Upper lobe of left lung (tissue), 6 donors: ENCODE data around the gene C22orf42. TPM values are rescaled to one million over a fixed set of nuclear protein-coding genes. Genes with fewer than 3 reads are reported as not detected.

ENCODE experiments used
- ATAC-seq, 2 donors: fragments of 200-7000 bp; cut with Tn5 transposase; one replicate each; pipeline ENCODE4 v1.9.1; 2022; ENCODE audit warnings: mild to moderate bottlenecking in 2 of 2, moderate library complexity in 2 of 2; ENCODE audit not compliant: low FRiP score in 2 of 2
- DNase-seq, 2 donors: peaks; one replicate each; pipeline ENCODE4 v3.0.0-alpha.2; 2019 to 2020
- H3K27ac ChIP-seq, 4 donors: fragments of 200-600 bp; sonication (generic); one replicate each; pipeline ENCODE4 v1.5.1; 2016 to 2019
- H3K27me3 ChIP-seq, 4 donors: fragments of 200-600 bp; sonication (generic); one replicate each; pipeline ENCODE4 v1.5.1; 2017 to 2019
- H3K36me3 ChIP-seq, 4 donors: fragments of 200-600 bp; sonication (generic); one replicate each; pipeline ENCODE4 v1.5.1; 2016 to 2019
- H3K4me1 ChIP-seq, 4 donors: fragments of 200-600 bp; sonication (generic); one replicate each; pipeline ENCODE4 v1.5.1; 2018 to 2019
- H3K4me3 ChIP-seq, 4 donors: fragments of 200-600 bp; sonication (generic); one replicate each; pipeline ENCODE4 v1.5.1; 2017 to 2019; ENCODE audit warnings: mild to moderate bottlenecking in 2 of 4, moderate library complexity in 1 of 4
- H3K9me3 ChIP-seq, 4 donors: fragments of 200-600 bp; sonication (generic); one replicate each; pipeline ENCODE4 v1.5.1; 2018 to 2019
- CTCF ChIP-seq, 6 experiments: fragments of 450-650 bp in 4 of 6; fragments of 200-600 bp in 2 of 6; sonication (generic) in 2 of 6; IDR thresholded peaks; one replicate each; pipeline ENCODE4 v1.5.1; 2016 to 2019; ENCODE audit warnings: antibody characterized with exemption in 6 of 6
- EP300 ChIP-seq, 4 donors: sonication (generic); formaldehyde crosslinking; IDR thresholded peaks; one replicate each; pipeline ENCODE4 v1.5.1; 2017; ENCODE audit warnings: antibody characterized with exemption in 4 of 4, control low read depth in 2 of 4
- POLR2A ChIP-seq, 4 donors: fragments of 450-650 bp; IDR thresholded peaks; one replicate each; pipeline ENCODE4 v1.5.1; 2016 to 2017; ENCODE audit warnings: antibody characterized with exemption in 4 of 4, mild to moderate bottlenecking in 2 of 4
- POLR2AphosphoS5 ChIP-seq, 2 donors: sonication (generic); formaldehyde crosslinking; IDR thresholded peaks; one replicate each; pipeline ENCODE4 v1.5.1; 2017; ENCODE audit warnings: antibody characterized with exemption in 2 of 2
- WGBS, 2 donors: methylation state at CpG; one replicate each; pipeline ENCODE4 v1.1.5; 2017 to 2018; 5-methylcytosine and 5-hydroxymethylcytosine counted together
- total RNA-seq, 6 donors: library from RNA; depleted of rRNA in 4 of 6; stranded (reverse); fragments of >200 nt in 4 of 6; gene quantifications; one replicate each; pipeline versions ENCODE4 v1.1.0 to v1.2.1, GENCODE V29; 2016 to 2021
- donor health status: DM: no; HTN: no; CAD: no; lungs with moderate emphysema.
- donor health status: DM: no; HTN: yes; CAD: no; lungs with severe emphysema.

Gene C22orf42
- total RNA-seq, 6 donors from 2014 or later = not detected

GRCh38 chr22:32203181-32204039 is 44.3 kb upstream of the C22orf42 start:
- DNase-seq = peak in 1 of 2 donors; percentile 72
- 30 to 68% methylated on average over 17 to 43 of the region's 53 CpGs for WGBS, 2 donors
- no peak overlapping the region for H3K27ac ChIP-seq
- peaks cover 13 to 44% (median 17%) of the 10 kb centered on the region in 4 donors for H3K4me1 ChIP-seq
- peak overlapping the region in 3 of 4 donors; percentile 25 to 37 (median 33) for H3K4me3 ChIP-seq
- ATAC-seq = peak in 1 of 2 donors; percentile 13
- peaks cover 0 to 19% (median 6%) of the 10 kb centered on the region in 4 donors for H3K27me3 ChIP-seq
- no peak for TF ChIP-seq CTCF (IDR thresholded peaks at IDR 0.05)
- TF ChIP-seq EP300 (IDR thresholded peaks at IDR 0.05) = no peak
- TF ChIP-seq POLR2A (IDR thresholded peaks at IDR 0.05) = no peak
- TF ChIP-seq POLR2AphosphoS5 (IDR thresholded peaks at IDR 0.05) = no peak
- H3K36me3 ChIP-seq = no peaks in the 10 kb centered on the region
- H3K9me3 ChIP-seq = no peaks in the 10 kb centered on the region

- ATAC-seq (peak; percentile 27 to 69), DNase-seq (peak; percentile 74 to 84)
- 1 to 17% methylated on average over 14 to 26 of the region's 29 CpGs for WGBS, 2 donors
- TF ChIP-seq CTCF (IDR thresholded peaks at IDR 0.05) (peak; percentile 35 to 81 (median 69)), POLR2A (IDR thresholded peaks at IDR 0.05) (no peak), EP300 (IDR thresholded peaks at IDR 0.05) (no peak)
- peaks cover 0 to 19% (median 6%) of the 10 kb centered on the region in 4 donors for H3K27me3 ChIP-seq
- H3K36me3 ChIP-seq = no peaks in the 10 kb centered on the region
- peaks cover 13 to 44% (median 17%) of the 10 kb centered on the region in 4 donors for H3K4me1 ChIP-seq
- no peak overlapping the region for H3K27ac ChIP-seq
- H3K9me3 ChIP-seq = no peaks in the 10 kb centered on the region
- peak overlapping the region in 3 of 4 donors; percentile 20 to 37 (median 33) for H3K4me3 ChIP-seq
Observed at GRCh38 chr22:32202539-32203180, 43.6 kb upstream of the C22orf42 start.

GRCh38 chr22:32202161-32202538 is 43.0 kb upstream of the C22orf42 start:
- WGBS, 2 donors = 15 to 28% methylated on average over 4 of the region's 4 CpGs
- no peaks in the 10 kb centered on the region for H3K9me3 ChIP-seq
- H3K27me3 ChIP-seq = peaks cover 0 to 19% (median 6%) of the 10 kb centered on the region in 4 donors
- DNase-seq (no peak), ATAC-seq (no peak)
- H3K36me3 ChIP-seq = no peaks in the 10 kb centered on the region
- H3K4me3 ChIP-seq = peak overlapping the region in 1 of 4 donors; percentile 33
- no peak for TF ChIP-seq POLR2AphosphoS5 (IDR thresholded peaks at IDR 0.05)
- no peak for TF ChIP-seq EP300 (IDR thresholded peaks at IDR 0.05)
- no peak for TF ChIP-seq CTCF (IDR thresholded peaks at IDR 0.05)
- no peak for TF ChIP-seq POLR2A (IDR thresholded peaks at IDR 0.05)
- no peak overlapping the region for H3K27ac ChIP-seq
- H3K4me1 ChIP-seq = peaks cover 13 to 44% (median 17%) of the 10 kb centered on the region in 4 donors

- H3K27ac ChIP-seq = no peak overlapping the region
- H3K27me3 ChIP-seq = peaks cover 0 to 19% (median 6%) of the 10 kb centered on the region in 4 donors
- no peak for TF ChIP-seq CTCF (IDR thresholded peaks at IDR 0.05)
- no peak for ATAC-seq
- WGBS, 2 donors = 57 to 59% methylated on average over 10 of the region's 10 CpGs
- no peaks in the 10 kb centered on the region for H3K9me3 ChIP-seq
- no peak overlapping the region for H3K4me3 ChIP-seq
- peaks cover 13 to 32% (median 17%) of the 10 kb centered on the region in 4 donors for H3K4me1 ChIP-seq
- no peaks in the 10 kb centered on the region for H3K36me3 ChIP-seq
- no peak for DNase-seq
Observed at GRCh38 chr22:32200752-32201151, 41.6 kb upstream of the C22orf42 start.
